ENCODE data around the gene TCEAL8. TPM values are rescaled to one million over a fixed set of nuclear protein-coding genes. Genes with fewer than 3 reads are reported as not detected.

TCEAL8 gene
- total RNA-seq, 1 experiment from 2014 or later, result 74.6 TPM

DNA sequence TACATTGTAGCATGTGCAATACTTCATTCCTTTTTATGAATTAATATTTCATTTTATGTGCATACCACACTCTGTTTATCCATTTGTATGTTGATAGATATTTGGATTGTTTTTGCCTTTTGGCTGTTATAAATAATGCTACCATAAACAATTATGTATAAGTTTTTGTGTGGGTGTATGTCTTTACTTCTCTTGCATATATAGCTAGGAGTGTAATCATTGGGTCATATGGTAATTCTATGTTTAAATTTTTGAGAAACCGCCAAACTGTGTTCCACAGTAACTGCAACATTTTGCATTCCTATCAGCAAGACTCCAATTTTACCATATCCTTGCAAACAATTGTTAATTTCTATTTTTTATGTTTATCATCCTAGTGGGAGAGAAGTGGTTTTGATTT is 24.7 kb upstream of the TCEAL8 start:
- TF ChIP-seq TP53 (CRISPR knock-in tag; IDR thresholded peaks at IDR 0.05), result no peak
- H3K4me3 Mint-ChIP-seq, result no peak overlapping the region
- no peak overlapping the region for H3K27ac Mint-ChIP-seq
- H3K9me3 Mint-ChIP-seq, result peaks cover 8% of the 10 kb centered on the region; the same call in 1 of the 2 replicates
- H3K27me3 Mint-ChIP-seq (ENCODE audit: low read depth), result peaks cover 54% of the 10 kb centered on the region
- H3K36me3 Mint-ChIP-seq, result peaks cover 4% of the 10 kb centered on the region; the same call in 1 of the 2 replicates
- ATAC-seq (no peak), DNase-seq (ENCODE audit: low spot score) (no peak)
- ChIA-PET POLR2A (no interaction called here), CTCF (no interaction called here)
- peaks cover 17% of the 10 kb centered on the region for H3K4me1 Mint-ChIP-seq

DNA sequence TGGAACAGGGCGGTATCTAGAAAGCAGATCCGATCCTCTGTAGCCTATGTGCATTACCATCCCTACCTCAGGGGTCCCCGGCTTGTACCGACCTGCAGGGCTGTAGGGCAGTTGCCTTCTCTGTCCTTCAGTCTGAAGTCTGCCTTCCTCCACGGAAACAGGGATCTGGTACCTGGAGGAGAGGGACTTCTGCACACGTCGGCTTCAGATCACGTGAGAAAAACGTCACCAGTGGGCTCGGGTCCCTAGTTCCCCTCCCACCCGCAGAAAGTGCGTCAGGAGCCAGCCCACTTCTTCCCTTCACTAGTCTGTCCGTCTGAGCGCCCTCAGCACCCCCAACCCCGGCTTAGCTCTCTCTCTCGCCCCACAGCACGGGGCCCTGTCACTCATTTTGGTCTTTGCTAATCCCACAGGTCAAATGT is 21.6 kb upstream of the TCEAL8 start, which contains the start of gene TCEAL5:
Gene TCEAL5, minus strand, starts transcription at position 170 of the 422 bp plus-strand sequence. CDS start 2,187 bp downstream, outside the sequence.
- H3K4me1 Mint-ChIP-seq, result peaks cover 17% of the 10 kb centered on the region
- POLR2A ChIA-PET, result interaction anchor here (0.6 to 1.1 kb wide), 2 partner anchors 22 to 98 kb away, joined by 3 to 4 read pairs; partner anchors contain the start of gene TCEAL8
- H3K4me3 Mint-ChIP-seq, result peak within 1 kb of the TSS; percentile 71
- no peak within 1 kb of the TSS for H3K27ac Mint-ChIP-seq
- H3K36me3 Mint-ChIP-seq, result no peaks in the 10 kb centered on the region
- no peaks in the 10 kb centered on the region for H3K9me3 Mint-ChIP-seq
- TF ChIP-seq ZBTB21 (CRISPR knock-in tag; IDR thresholded peaks at IDR 0.05; ENCODE audit: borderline replicate concordance), result no peak
- TF ChIP-seq, protein P1, sequence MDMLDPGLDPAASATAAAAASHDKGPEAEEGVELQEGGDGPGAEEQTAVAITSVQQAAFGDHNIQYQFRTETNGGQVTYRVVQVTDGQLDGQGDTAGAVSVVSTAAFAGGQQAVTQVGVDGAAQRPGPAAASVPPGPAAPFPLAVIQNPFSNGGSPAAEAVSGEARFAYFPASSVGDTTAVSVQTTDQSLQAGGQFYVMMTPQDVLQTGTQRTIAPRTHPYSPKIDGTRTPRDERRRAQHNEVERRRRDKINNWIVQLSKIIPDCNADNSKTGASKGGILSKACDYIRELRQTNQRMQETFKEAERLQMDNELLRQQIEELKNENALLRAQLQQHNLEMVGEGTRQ (CRISPR knock-in tag; IDR thresholded peaks at IDR 0.05), result 0 out of 2 replicates have a peak, but pooled peaks have one; percentile 18
- no peak for DNase-seq (ENCODE audit: low spot score)
- CTCF ChIA-PET, result interaction anchor here (1.0 kb wide), 1 partner anchor 65 kb away, joined by 3 read pairs; no protein-coding TSS in a partner anchor
- peak; percentile 76 for ATAC-seq
- H3K27me3 Mint-ChIP-seq (ENCODE audit: low read depth), result peaks cover 51% of the 10 kb centered on the region

GRCh38 chrX:103275947-103276567 is 21.1 kb upstream of the TCEAL8 start:
- Mint-ChIP-seq H3K4me3 (peak overlapping the region; percentile 71), H3K4me1 (peaks cover 17% of the 10 kb centered on the region), H3K9me3 (no peaks in the 10 kb centered on the region), H3K27me3 (ENCODE audit: low read depth) (peaks cover 51% of the 10 kb centered on the region), H3K27ac (no peak overlapping the region), H3K36me3 (no peaks in the 10 kb centered on the region)
- DNase-seq (ENCODE audit: low spot score), result peak; percentile 12
- POLR2A ChIA-PET, result interaction anchor here (1.1 kb wide), 1 partner anchor 21 kb away, joined by 3 read pairs; the partner anchor contains the start of gene TCEAL8
- peak; percentile 62 for ATAC-seq
- CTCF ChIA-PET, result interaction anchor here (1.0 kb wide), 1 partner anchor 65 kb away, joined by 3 read pairs; no protein-coding TSS in a partner anchor
- TF ChIP-seq, protein P2, sequence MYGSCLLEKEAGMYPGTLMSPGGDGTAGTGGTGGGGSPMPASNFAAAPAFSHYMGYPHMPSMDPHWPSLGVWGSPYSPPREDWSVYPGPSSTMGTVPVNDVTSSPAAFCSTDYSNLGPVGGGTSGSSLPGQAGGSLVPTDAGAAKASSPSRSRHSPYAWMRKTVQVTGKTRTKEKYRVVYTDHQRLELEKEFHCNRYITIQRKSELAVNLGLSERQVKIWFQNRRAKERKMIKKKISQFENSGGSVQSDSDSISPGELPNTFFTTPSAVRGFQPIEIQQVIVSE (CRISPR knock-in tag; IDR thresholded peaks at IDR 0.05; ENCODE audit: borderline replicate concordance), result no peak
- TF ChIP-seq, protein P3, sequence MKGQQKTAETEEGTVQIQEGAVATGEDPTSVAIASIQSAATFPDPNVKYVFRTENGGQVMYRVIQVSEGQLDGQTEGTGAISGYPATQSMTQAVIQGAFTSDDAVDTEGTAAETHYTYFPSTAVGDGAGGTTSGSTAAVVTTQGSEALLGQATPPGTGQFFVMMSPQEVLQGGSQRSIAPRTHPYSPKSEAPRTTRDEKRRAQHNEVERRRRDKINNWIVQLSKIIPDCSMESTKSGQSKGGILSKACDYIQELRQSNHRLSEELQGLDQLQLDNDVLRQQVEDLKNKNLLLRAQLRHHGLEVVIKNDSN (CRISPR knock-in tag; IDR thresholded peaks at IDR 0.05), result no peak
- no peak for TF ChIP-seq NR3C1 (CRISPR knock-in tag; conservative IDR thresholded peaks at IDR 0.05; ENCODE audit: low read depth)
- TF ChIP-seq, protein P4, sequence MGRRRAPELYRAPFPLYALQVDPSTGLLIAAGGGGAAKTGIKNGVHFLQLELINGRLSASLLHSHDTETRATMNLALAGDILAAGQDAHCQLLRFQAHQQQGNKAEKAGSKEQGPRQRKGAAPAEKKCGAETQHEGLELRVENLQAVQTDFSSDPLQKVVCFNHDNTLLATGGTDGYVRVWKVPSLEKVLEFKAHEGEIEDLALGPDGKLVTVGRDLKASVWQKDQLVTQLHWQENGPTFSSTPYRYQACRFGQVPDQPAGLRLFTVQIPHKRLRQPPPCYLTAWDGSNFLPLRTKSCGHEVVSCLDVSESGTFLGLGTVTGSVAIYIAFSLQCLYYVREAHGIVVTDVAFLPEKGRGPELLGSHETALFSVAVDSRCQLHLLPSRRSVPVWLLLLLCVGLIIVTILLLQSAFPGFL (CRISPR knock-in tag; IDR thresholded peaks at IDR 0.05; ENCODE audit: borderline replicate concordance), result no peak
- no peak for TF ChIP-seq SMAD4 (CRISPR knock-in tag; IDR thresholded peaks at IDR 0.05)
- no peak for TF ChIP-seq NR1H2 (CRISPR knock-in tag; IDR thresholded peaks at IDR 0.05)
- TF ChIP-seq, protein P5, sequence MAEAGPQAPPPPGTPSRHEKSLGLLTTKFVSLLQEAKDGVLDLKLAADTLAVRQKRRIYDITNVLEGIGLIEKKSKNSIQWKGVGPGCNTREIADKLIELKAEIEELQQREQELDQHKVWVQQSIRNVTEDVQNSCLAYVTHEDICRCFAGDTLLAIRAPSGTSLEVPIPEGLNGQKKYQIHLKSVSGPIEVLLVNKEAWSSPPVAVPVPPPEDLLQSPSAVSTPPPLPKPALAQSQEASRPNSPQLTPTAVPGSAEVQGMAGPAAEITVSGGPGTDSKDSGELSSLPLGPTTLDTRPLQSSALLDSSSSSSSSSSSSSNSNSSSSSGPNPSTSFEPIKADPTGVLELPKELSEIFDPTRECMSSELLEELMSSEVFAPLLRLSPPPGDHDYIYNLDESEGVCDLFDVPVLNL (CRISPR knock-in tag; IDR thresholded peaks at IDR 0.05; ENCODE audit: borderline replicate concordance, low read depth), result no peak
- no peak for TF ChIP-seq ZNF232 (CRISPR knock-in tag; IDR thresholded peaks at IDR 0.05)
- TF ChIP-seq ATF3 (CRISPR knock-in tag; conservative IDR thresholded peaks at IDR 0.05), result no peak
- no peak for TF ChIP-seq ZNF219 (CRISPR knock-in tag; IDR thresholded peaks at IDR 0.05; ENCODE audit: borderline replicate concordance)
- no peak for TF ChIP-seq ZNF396 (CRISPR knock-in tag; IDR thresholded peaks at IDR 0.05; ENCODE audit: borderline replicate concordance)
- no peak for TF ChIP-seq ESRRA (CRISPR knock-in tag; IDR thresholded peaks at IDR 0.05; ENCODE audit: borderline replicate concordance)
- TF ChIP-seq CREB1 (CRISPR knock-in tag; IDR thresholded peaks at IDR 0.05), result no peak
- TF ChIP-seq OVOL2 (CRISPR knock-in tag; IDR thresholded peaks at IDR 0.05; ENCODE audit: borderline replicate concordance), result no peak
